ENCODE measurements around the gene NFKBIE. TPM values are rescaled to one million over a fixed set of nuclear protein-coding genes. Genes with fewer than 3 reads are reported as not detected.
A peak's percentile ranks its signal among the peaks of the same experiment; 100 is the strongest.

Gene NFKBIE
- total and polyA plus RNA-seq, 9 of the 15 experiments (the other 6 are each of a cell fraction or from before 2014, with no cell fraction given): 2.1 to 16.4 (median 11.7) TPM

GRCh38 chr6:44257025-44257752 is 8.2 kb downstream of the NFKBIE start, which contains the start of gene SLC35B2 (continued):
- TF ChIP-seq CHAMP1 (IDR thresholded peaks at IDR 0.05): no peak
- TF ChIP-seq ZBTB2 (IDR thresholded peaks at IDR 0.05): no peak
- no peak for TF ChIP-seq NUFIP1 (IDR thresholded peaks at IDR 0.05; ENCODE audit: partially characterized antibody)
- no peak for TF ChIP-seq ID3 (CRISPR knock-in tag; IDR thresholded peaks at IDR 0.05)
- TF ChIP-seq ID3 (tag; IDR thresholded peaks at IDR 0.05): no peak; the same call in none of the 2 replicates
- no peak for TF ChIP-seq CC2D1A (IDR thresholded peaks at IDR 0.05)
- TF ChIP-seq BRD4 (IDR thresholded peaks at IDR 0.05): 0 out of 2 replicates have a peak, but pooled peaks have one; percentile 42
- TF ChIP-seq TRIM28 (IDR thresholded peaks at IDR 0.05): no peak
- TF ChIP-seq CHD7 (IDR thresholded peaks at IDR 0.05; ENCODE audit: low read depth, low read length): no peak
